ENCODE measurements around the gene MAP3K3.

Gene MAP3K3

GRCh38 chr17:63685578-63685977 is 63.4 kb downstream of the MAP3K3 start:
- no peak for TF ChIP-seq GATA3 (IDR thresholded peaks at IDR 0.05; ENCODE audit: low read depth, low read length)
- TF ChIP-seq GATA2 (IDR thresholded peaks at IDR 0.05; ENCODE audit: low read depth, low read length): no peak

- TF ChIP-seq GATA3 (IDR thresholded peaks at IDR 0.05; ENCODE audit: low read depth, low read length) (no peak), GATA2 (IDR thresholded peaks at IDR 0.05; ENCODE audit: low read depth, low read length) (no peak)
Measured at GRCh38 chr17:63686138-63686685, 64.0 kb downstream of the MAP3K3 start.

DNA sequence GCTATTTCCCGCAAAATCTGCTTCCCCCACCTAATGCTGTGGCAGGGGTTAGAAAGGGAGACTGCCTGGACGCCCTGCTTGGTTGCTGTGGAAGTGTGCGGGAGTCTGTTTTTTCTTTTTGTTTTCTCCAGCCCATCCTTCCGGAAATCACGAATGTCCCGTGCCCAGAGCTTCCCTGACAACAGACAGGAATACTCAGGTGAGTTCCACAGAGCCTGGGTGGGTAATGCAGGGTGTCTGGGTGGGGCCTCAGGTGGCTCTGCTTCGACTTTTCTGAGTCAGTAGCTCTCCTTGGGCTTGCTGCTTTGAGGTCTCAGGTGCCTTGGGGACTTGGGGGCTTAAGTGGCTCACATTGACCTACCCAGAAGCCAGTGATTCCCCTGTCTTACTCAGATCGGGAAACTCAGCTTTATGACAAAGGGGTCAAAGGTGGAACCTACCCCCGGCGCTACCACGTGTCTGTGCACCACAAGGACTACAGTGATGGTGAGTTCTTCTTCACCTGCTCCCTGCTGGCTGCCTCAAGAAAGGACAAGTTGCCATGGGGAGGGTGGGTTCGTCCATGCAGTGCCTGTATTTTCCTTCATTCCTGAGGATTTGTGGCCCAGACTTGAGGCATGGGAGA is 66.3 kb downstream of the MAP3K3 start:
- TF ChIP-seq GATA2 (IDR thresholded peaks at IDR 0.05; ENCODE audit: low read depth, low read length) (no peak), GATA3 (IDR thresholded peaks at IDR 0.05; ENCODE audit: low read depth, low read length) (no peak)

GRCh38 chr17:63689479-63689878 is 67.3 kb downstream of the MAP3K3 start:
- no peak for TF ChIP-seq GATA2 (IDR thresholded peaks at IDR 0.05; ENCODE audit: low read depth, low read length)
- no peak for TF ChIP-seq GATA3 (IDR thresholded peaks at IDR 0.05; ENCODE audit: low read depth, low read length)

GRCh38 chr17:63692195-63692816 is 70.1 kb downstream of the MAP3K3 start:
- TF ChIP-seq GATA2 (IDR thresholded peaks at IDR 0.05; ENCODE audit: low read depth, low read length) (no peak), GATA3 (IDR thresholded peaks at IDR 0.05; ENCODE audit: low read depth, low read length) (no peak)

DNA sequence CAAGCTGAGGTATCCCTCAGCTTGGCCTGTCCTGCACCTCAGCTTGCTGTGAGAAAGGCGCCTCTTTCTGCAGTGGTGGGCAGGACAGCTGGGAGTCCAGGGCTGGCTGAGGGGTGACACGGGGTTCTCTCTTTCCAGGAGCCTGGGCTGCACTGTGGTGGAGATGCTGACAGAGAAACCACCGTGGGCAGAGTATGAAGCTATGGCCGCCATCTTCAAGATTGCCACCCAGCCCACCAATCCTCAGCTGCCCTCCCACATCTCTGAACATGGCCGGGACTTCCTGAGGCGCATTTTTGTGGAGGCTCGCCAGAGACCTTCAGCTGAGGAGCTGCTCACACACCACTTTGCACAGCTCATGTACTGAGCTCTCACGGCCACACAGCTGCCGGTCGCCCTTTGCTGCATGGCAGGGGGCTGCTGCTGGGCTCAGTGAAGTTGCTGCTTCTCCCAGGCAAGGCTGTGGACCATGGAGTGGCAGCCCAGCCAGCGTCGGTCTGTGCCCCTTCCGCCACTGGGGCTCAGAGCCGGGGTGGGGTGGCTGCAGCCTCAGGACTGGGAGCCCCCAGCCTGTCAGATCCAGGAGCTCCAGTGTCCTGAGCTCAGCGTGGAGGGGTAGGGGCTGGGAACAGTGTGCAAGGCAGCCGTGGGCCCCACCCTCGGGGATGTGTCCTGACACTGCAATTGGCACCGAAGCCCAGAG is 71.3 kb downstream of the MAP3K3 start:
- no peak for TF ChIP-seq GATA2 (IDR thresholded peaks at IDR 0.05; ENCODE audit: low read depth, low read length)
- TF ChIP-seq GATA3 (IDR thresholded peaks at IDR 0.05; ENCODE audit: low read depth, low read length): no peak

DNA sequence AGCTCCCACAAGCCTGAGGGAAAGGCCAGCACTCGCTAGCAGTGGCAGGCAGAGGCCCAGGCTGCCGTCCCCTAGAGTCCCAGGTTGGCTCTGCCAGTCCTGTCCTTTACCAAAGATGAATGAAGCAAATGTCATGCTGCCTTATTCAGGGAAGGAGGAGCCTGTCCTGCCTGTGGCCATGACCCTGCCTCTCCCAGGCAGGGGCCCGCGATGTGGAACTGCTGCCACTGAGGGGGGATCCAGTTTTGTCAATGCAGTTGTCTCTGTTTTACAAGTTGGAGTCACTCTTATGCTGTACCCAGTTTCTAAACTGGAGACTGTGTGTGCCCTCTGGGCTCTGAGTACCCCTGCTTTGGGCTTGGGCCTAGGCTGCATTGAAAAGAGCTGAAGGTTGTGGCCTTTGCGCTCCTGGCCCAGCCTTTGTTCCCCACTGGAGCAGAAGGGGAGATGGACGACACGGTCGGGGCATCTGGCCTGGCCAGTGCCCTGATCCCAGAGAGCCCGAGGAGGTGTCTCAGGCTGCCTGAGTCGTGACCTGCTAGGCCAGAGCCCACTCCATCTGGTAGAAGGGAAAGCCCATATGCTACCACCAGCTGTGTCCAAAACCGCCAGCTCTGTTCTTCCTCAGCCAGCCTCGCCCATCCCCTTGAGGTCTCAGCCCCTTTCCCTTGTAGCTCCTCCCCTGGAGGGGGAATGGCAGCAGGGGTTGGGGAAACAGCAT is 72.2 kb downstream of the MAP3K3 start:
- TF ChIP-seq GATA2 (IDR thresholded peaks at IDR 0.05; ENCODE audit: low read depth, low read length) (no peak), GATA3 (IDR thresholded peaks at IDR 0.05; ENCODE audit: low read depth, low read length) (no peak)

DNA sequence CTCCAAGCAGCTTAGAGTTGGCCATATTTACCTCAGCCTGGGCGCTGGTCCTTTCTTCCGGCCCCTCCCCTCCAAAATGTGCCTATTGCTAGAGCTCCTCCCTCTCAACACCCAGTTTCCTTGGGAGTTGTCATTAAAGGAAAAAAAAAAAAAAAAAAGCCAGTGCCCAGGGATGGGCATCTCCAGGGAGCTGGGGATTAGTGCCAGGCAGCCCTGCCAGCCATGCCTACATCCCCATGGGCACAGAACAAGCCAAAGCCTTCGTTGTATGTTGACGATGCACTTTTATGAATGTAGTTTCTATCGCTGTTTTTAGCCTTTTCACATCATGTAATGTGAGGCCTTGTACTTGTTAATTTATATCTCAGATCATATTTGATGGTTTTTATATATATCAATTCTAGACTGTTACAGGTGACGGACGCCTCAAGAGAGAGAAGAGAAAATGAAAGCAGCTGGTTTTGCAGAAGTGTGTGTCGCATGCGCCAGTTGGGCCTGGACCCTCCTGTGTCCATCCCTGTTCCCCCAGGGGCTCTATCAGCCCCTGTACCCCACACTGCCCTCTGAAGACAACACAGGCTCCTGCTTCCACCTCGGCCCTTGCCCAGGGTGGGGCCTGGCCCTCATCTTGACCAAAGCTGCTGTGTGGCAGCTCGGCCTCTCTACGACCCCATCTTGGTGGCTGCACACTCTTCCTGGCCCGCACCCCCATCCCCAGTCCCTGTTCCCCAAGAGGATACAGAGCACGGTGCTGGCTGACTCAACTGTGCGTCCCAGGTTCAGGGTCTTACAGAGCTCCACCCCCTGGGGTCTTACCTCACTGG is 72.9 kb downstream of the MAP3K3 start:
- no peak for TF ChIP-seq GATA3 (IDR thresholded peaks at IDR 0.05; ENCODE audit: low read depth, low read length)
- TF ChIP-seq GATA2 (IDR thresholded peaks at IDR 0.05; ENCODE audit: low read depth, low read length): no peak

DNA sequence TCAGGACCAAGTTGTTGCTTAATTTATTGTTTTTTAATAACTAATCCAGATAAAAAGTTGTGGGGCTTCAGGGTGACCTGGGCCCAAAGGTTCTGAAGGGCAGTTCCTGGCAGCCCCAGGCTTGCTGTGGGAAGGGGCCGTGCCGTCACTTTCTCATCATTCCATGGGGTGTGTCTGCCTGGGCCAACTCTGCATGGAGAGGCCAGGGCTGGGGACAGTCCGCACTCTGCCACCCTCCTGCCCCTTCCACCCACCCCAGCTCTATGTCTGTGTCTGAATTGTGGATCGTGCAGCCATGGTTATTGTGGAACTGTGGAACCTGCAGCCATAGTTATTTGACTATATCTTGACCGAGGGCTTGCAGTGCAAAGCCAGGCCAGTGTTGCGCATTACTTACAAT is 73.7 kb downstream of the MAP3K3 start:
- no peak for TF ChIP-seq GATA2 (IDR thresholded peaks at IDR 0.05; ENCODE audit: low read depth, low read length)
- TF ChIP-seq GATA3 (IDR thresholded peaks at IDR 0.05; ENCODE audit: low read depth, low read length): no peak

GRCh38 chr17:63696381-63696961 is 74.3 kb downstream of the MAP3K3 start:
- TF ChIP-seq GATA3 (IDR thresholded peaks at IDR 0.05; ENCODE audit: low read depth, low read length) (no peak), GATA2 (IDR thresholded peaks at IDR 0.05; ENCODE audit: low read depth, low read length) (no peak)

GRCh38 chr17:63697341-63698286 is 75.4 kb downstream of the MAP3K3 start:
- TF ChIP-seq GATA2 (IDR thresholded peaks at IDR 0.05; ENCODE audit: low read depth, low read length) (no peak), GATA3 (IDR thresholded peaks at IDR 0.05; ENCODE audit: low read depth, low read length) (no peak)

DNA sequence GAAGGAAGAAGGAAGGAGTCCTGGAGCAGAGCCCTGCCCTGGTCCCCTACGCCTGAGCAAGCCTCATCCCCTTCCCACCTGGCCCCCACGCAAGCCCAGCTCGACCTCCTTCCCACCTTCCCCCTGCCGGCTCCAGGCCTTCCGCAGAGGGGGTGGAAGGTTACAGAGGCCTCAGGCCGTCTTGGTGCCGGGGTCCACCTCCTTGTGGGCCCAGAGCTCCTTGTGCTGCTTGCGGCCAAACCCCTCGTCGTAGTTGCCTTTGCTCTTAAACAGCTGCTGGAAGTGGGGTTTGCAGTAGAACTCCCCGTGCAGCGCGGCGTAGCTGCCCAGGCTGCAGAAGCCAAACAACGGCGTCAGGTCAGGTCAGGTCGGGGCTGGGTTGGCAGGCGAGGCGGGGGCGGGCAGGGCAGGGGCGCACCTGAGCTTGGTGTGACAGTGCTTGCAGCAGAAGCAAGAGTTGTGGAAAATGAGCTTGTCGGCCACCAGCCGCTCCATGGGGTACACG is 76.2 kb downstream of the MAP3K3 start:
- TF ChIP-seq GATA3 (IDR thresholded peaks at IDR 0.05; ENCODE audit: low read depth, low read length): no peak
- no peak for TF ChIP-seq GATA2 (IDR thresholded peaks at IDR 0.05; ENCODE audit: low read depth, low read length)

All from SH-SY5Y (cell line).